Measurements from ENCODE around the gene COX10.
"Not testable (repeated sequence)": the region's sequence is repeated elsewhere in the genome, so short reads cannot be mapped to it uniquely, and the experiment has no call there.

The COX10 gene

GRCh38 chr17:14211246-14211645, 141.9 kb downstream of the COX10 start:
- DNase-seq, result no peak

GRCh38 chr17:14211801-14212200, 142.5 kb downstream of the COX10 start:
- no peak for DNase-seq

GRCh38 chr17:14212401-14212800, 143.1 kb downstream of the COX10 start:
- DNase-seq, result no peak

- DNase-seq, result no peak
Measured at GRCh38 chr17:14214271-14214670, 145.0 kb downstream of the COX10 start.

- DNase-seq, result no peak
Measured at GRCh38 chr17:14222611-14223010, 153.3 kb downstream of the COX10 start.

GRCh38 chr17:14225254-14225980, 156.1 kb downstream of the COX10 start:
- no peak for DNase-seq

GRCh38 chr17:14227052-14227451, 157.7 kb downstream of the COX10 start:
- DNase-seq, result no peak

GRCh38 chr17:14228903-14229302, 159.6 kb downstream of the COX10 start:
- DNase-seq, result no peak

GRCh38 chr17:14231187-14231586, 161.9 kb downstream of the COX10 start:
- DNase-seq, result not testable (repeated sequence)

GRCh38 chr17:14235047-14235446, 165.7 kb downstream of the COX10 start:
- DNase-seq, result not testable (repeated sequence)

- DNase-seq, result not testable (repeated sequence)
Measured at GRCh38 chr17:14236032-14236431, 166.7 kb downstream of the COX10 start.

- DNase-seq, result not testable (repeated sequence)
Measured at GRCh38 chr17:14236762-14237161, 167.5 kb downstream of the COX10 start, which contains the start of gene CDRT15. Gene CDRT15 (minus strand): TSS chr17:14236862. CDS start chr17:14236833, 29 bp downstream.

GRCh38 chr17:14239271-14239670, 170.0 kb downstream of the COX10 start:
- not testable (repeated sequence) for DNase-seq

GRCh38 chr17:14245002-14245401, 175.7 kb downstream of the COX10 start:
- DNase-seq, result no peak

- no peak for DNase-seq
Measured at GRCh38 chr17:14245629-14246028, 176.3 kb downstream of the COX10 start.

Measured in NCI-H2029 (cell line).